Adrenal gland (tissue), 5 donors: ENCODE results near the gene KLHL36.

ENCODE experiments used
- CTCF ChIP-seq, 6 experiments: fragments of 450-650 bp in 4 of 6; fragments of 200-600 bp in 2 of 6; sonication (generic) in 1 of 6; IDR thresholded peaks; 1 replicate in 5 of 6; 2 replicates in 1 of 6; pipeline versions ENCODE4 v1.5.1 to v1.8.0; 2016 to 2021; ENCODE audit warnings: antibody characterized with exemption in 6 of 6, mild to moderate bottlenecking in 2 of 6, moderate library complexity in 1 of 6
- POLR2A ChIP-seq, 2 donors: fragments of 450-650 bp; IDR thresholded peaks; one replicate each; pipeline ENCODE4 v1.6.1; 2017; ENCODE audit warnings: antibody characterized with exemption in 2 of 2, mild to moderate bottlenecking in 2 of 2, moderate library complexity in 1 of 2
- donor health status: DM: no; HTN: no; CAD: no.

- TF ChIP-seq CTCF (IDR thresholded peaks at IDR 0.05): no peak
- no peak for TF ChIP-seq POLR2A (IDR thresholded peaks at IDR 0.05)
Measured at GRCh38 chr16:84677849-84678248, 29.5 kb downstream of the KLHL36 start.
